HG03025 (cell line): ENCODE measurements around the gene MFNG.
"Not testable (repeated sequence)": the region's sequence is repeated elsewhere in the genome, so short reads cannot be mapped to it uniquely, and the experiment has no call there.

Source experiments
- ATAC-seq: cut with Tn5 transposase; IDR thresholded peaks from one replicate; pipeline ENCODE4 v1.9.1; 2021; ENCODE audit warnings: mild to moderate bottlenecking, moderate library complexity; ENCODE audit not compliant: unreplicated experiment, low FRiP score

MFNG gene

GRCh38 chr22:37476389-37477329, 9.5 kb downstream of the MFNG start:
- ATAC-seq = no peak

- no peak for ATAC-seq
Observed at GRCh38 chr22:37474447-37475090, 11.6 kb downstream of the MFNG start.

- no peak for ATAC-seq
Observed at GRCh38 chr22:37473437-37473946, 12.7 kb downstream of the MFNG start.

- no peak for ATAC-seq
Observed at GRCh38 chr22:37472418-37473006, 13.7 kb downstream of the MFNG start.

GRCh38 chr22:37471727-37472417, 14.3 kb downstream of the MFNG start:
- no peak for ATAC-seq

GRCh38 chr22:37470087-37470445, 16.1 kb downstream of the MFNG start:
- ATAC-seq = no peak

GRCh38 chr22:37469416-37470086, 16.6 kb downstream of the MFNG start:
- no peak for ATAC-seq

GRCh38 chr22:37468201-37468695, 17.9 kb downstream of the MFNG start:
- not testable (repeated sequence) for ATAC-seq

GRCh38 chr22:37467391-37467955, 18.7 kb downstream of the MFNG start:
- no peak for ATAC-seq

GRCh38 chr22:37464181-37464580, 22.0 kb downstream of the MFNG start:
- ATAC-seq = no peak

- no peak for ATAC-seq
Observed at GRCh38 chr22:37462983-37463382, 23.2 kb downstream of the MFNG start.

- no peak for ATAC-seq
Observed at GRCh38 chr22:37462436-37462835, 23.7 kb downstream of the MFNG start.

GRCh38 chr22:37461961-37462360, 24.2 kb downstream of the MFNG start:
- ATAC-seq = no peak

- ATAC-seq = no peak
Observed at GRCh38 chr22:37460684-37461083, 25.5 kb downstream of the MFNG start.

GRCh38 chr22:37459206-37459605, 27.0 kb downstream of the MFNG start:
- no peak for ATAC-seq

- ATAC-seq = no peak
Observed at GRCh38 chr22:37457093-37457893, 28.9 kb downstream of the MFNG start.

GRCh38 chr22:37456346-37456745, 29.8 kb downstream of the MFNG start:
- ATAC-seq = no peak

GRCh38 chr22:37455896-37456295, 30.3 kb downstream of the MFNG start:
- no peak for ATAC-seq
